ENCODE data around the gene GPN2. TPM values are rescaled to one million over a fixed set of nuclear protein-coding genes. Genes with fewer than 3 reads are reported as not detected.

Gene GPN2
- polyA plus RNA-seq, 1 donor from 2014 or later: 20.2 TPM

GRCh38 chr1:26915204-26915842 lies 25.2 kb upstream of the GPN2 start:
- no peak overlapping the region for H3K27ac ChIP-seq (ENCODE audit: low read length)
- no peaks in the 10 kb centered on the region for H3K9me2 ChIP-seq (ENCODE audit: insufficient read depth, low read length)
- no peaks in the 10 kb centered on the region for H3K79me2 ChIP-seq (replicated peaks; ENCODE audit: insufficient read depth, low read length)
- no peak overlapping the region for H3K9ac ChIP-seq (ENCODE audit: low read length)
- TF ChIP-seq CTCF (IDR thresholded peaks at IDR 0.05; ENCODE audit: poor library complexity, severe bottlenecking): no peak
- no peak for TF ChIP-seq TAF1 (IDR thresholded peaks at IDR 0.05; ENCODE audit: low read depth)
- TF ChIP-seq RAD21 (conservative IDR thresholded peaks at IDR 0.05): no peak
- TF ChIP-seq REST (IDR thresholded peaks at IDR 0.05; ENCODE audit: borderline replicate concordance): no peak
- TF ChIP-seq MXI1 (conservative IDR thresholded peaks at IDR 0.05; ENCODE audit: poor library complexity, severe bottlenecking): no peak
- TF ChIP-seq POLR2AphosphoS5 (IDR thresholded peaks at IDR 0.05): no peak
- TF ChIP-seq SMC3 (conservative IDR thresholded peaks at IDR 0.05; ENCODE audit: poor library complexity): no peak
- TF ChIP-seq EZH2 (IDR thresholded peaks at IDR 0.05; ENCODE audit: borderline replicate concordance, insufficient read depth, low read length, poor library complexity, severe bottlenecking): no peak
- TF ChIP-seq EP300 (conservative IDR thresholded peaks at IDR 0.05; ENCODE audit: poor library complexity, severe bottlenecking): no peak
- no peaks in the 10 kb centered on the region for H3F3A ChIP-seq (ENCODE audit: insufficient read depth, low read length, poor library complexity, severe bottlenecking)
- no peaks in the 10 kb centered on the region for H3K27me3 ChIP-seq (ENCODE audit: insufficient read depth, low read depth, low read length)
- H3K36me3 ChIP-seq (ENCODE audit: insufficient read depth, low read length): no peaks in the 10 kb centered on the region
- no peak overlapping the region for H3K4me3 ChIP-seq (ENCODE audit: low read length)
- no peak overlapping the region for H3K4me2 ChIP-seq (ENCODE audit: low read length)
- H3K9me3 ChIP-seq (ENCODE audit: low read length): no peaks in the 10 kb centered on the region
- H4K20me1 ChIP-seq (ENCODE audit: insufficient read depth): no peaks in the 10 kb centered on the region
- H2AFZ ChIP-seq (ENCODE audit: low read depth, low read length): no peak overlapping the region

GRCh38 chr1:26913754-26914619 lies 23.9 kb upstream of the GPN2 start, which contains the start of gene NR0B2:
TSS of gene NR0B2 (minus strand) at chr1:26913975. CDS start at chr1:26913940, 35 bp downstream.
- Histone ChIP-seq H3K4me2 (ENCODE audit: low read length) (no peak within 1 kb of the TSS), H2AFZ (ENCODE audit: low read depth, low read length) (no peak within 1 kb of the TSS), H3K9me3 (ENCODE audit: low read length) (no peaks in the 10 kb centered on the region), H3K36me3 (ENCODE audit: insufficient read depth, low read length) (no peaks in the 10 kb centered on the region), H4K20me1 (ENCODE audit: insufficient read depth) (no peaks in the 10 kb centered on the region), H3K27me3 (ENCODE audit: insufficient read depth, low read depth, low read length) (no peaks in the 10 kb centered on the region), H3K9ac (ENCODE audit: low read length) (no peak within 1 kb of the TSS), H3F3A (ENCODE audit: insufficient read depth, low read length, poor library complexity, severe bottlenecking) (no peaks in the 10 kb centered on the region), H3K79me2 (replicated peaks; ENCODE audit: insufficient read depth, low read length) (no peaks in the 10 kb centered on the region), H3K9me2 (ENCODE audit: insufficient read depth, low read length) (no peaks in the 10 kb centered on the region), H3K27ac (ENCODE audit: low read length) (no peak within 1 kb of the TSS), H3K4me3 (ENCODE audit: low read length) (no peak within 1 kb of the TSS)
- TF ChIP-seq RAD21 (conservative IDR thresholded peaks at IDR 0.05): no peak
- no peak for TF ChIP-seq SMC3 (conservative IDR thresholded peaks at IDR 0.05; ENCODE audit: poor library complexity)
- no peak for TF ChIP-seq MXI1 (conservative IDR thresholded peaks at IDR 0.05; ENCODE audit: poor library complexity, severe bottlenecking)
- TF ChIP-seq EP300 (conservative IDR thresholded peaks at IDR 0.05; ENCODE audit: poor library complexity, severe bottlenecking): no peak
- no peak for TF ChIP-seq TAF1 (IDR thresholded peaks at IDR 0.05; ENCODE audit: low read depth)
- TF ChIP-seq REST (IDR thresholded peaks at IDR 0.05; ENCODE audit: borderline replicate concordance): no peak
- no peak for TF ChIP-seq EZH2 (IDR thresholded peaks at IDR 0.05; ENCODE audit: borderline replicate concordance, insufficient read depth, low read length, poor library complexity, severe bottlenecking)
- TF ChIP-seq POLR2AphosphoS5 (IDR thresholded peaks at IDR 0.05): no peak
- no peak for TF ChIP-seq CTCF (IDR thresholded peaks at IDR 0.05; ENCODE audit: poor library complexity, severe bottlenecking)
